Measurements from ENCODE around the gene PPM1N. TPM values are rescaled to one million over a fixed set of nuclear protein-coding genes. Genes with fewer than 3 reads are reported as not detected.

The PPM1N gene
- total and polyA plus RNA-seq, 2 of the 13 experiments (the other 11 are each of a cell fraction or from before 2014, with no cell fraction given) = 0.31 to 1.8 TPM

DNA sequence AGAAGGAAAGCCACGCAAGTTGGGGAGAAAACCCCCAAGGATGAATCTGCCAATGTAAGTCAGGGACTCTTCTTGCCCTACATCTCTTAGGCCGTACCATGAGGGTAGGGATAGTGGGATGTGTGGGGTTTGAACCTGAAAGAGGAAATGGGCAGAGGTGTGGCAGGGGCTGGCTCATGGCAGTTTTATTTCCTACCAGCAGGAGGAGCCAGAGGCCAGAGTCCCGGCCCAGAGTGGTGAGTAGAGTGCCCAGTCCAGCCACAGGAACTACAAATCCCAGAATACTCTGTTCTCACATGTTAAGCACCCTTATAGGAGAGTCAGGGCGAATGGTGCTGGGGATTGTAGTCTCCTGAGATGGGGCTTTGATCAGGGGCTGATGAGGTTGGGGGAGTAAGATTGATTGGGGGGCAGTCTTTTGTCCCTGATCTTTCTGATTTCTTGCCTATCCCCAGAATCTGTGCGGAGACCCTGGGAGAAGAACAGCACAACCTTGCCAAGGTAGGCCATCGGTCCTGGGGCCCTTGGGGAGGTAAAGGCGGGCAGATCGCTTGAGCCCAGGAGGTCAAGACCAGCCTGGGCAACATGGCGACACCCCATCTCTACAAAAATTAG lies 25.5 kb downstream of the PPM1N start (continued):
- TF ChIP-seq, protein P1, sequence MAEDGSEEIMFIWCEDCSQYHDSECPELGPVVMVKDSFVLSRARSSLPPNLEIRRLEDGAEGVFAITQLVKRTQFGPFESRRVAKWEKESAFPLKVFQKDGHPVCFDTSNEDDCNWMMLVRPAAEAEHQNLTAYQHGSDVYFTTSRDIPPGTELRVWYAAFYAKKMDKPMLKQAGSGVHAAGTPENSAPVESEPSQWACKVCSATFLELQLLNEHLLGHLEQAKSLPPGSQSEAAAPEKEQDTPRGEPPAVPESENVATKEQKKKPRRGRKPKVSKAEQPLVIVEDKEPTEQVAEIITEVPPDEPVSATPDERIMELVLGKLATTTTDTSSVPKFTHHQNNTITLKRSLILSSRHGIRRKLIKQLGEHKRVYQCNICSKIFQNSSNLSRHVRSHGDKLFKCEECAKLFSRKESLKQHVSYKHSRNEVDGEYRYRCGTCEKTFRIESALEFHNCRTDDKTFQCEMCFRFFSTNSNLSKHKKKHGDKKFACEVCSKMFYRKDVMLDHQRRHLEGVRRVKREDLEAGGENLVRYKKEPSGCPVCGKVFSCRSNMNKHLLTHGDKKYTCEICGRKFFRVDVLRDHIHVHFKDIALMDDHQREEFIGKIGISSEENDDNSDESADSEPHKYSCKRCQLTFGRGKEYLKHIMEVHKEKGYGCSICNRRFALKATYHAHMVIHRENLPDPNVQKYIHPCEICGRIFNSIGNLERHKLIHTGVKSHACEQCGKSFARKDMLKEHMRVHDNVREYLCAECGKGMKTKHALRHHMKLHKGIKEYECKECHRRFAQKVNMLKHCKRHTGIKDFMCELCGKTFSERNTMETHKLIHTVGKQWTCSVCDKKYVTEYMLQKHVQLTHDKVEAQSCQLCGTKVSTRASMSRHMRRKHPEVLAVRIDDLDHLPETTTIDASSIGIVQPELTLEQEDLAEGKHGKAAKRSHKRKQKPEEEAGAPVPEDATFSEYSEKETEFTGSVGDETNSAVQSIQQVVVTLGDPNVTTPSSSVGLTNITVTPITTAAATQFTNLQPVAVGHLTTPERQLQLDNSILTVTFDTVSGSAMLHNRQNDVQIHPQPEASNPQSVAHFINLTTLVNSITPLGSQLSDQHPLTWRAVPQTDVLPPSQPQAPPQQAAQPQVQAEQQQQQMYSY (CRISPR knock-in tag; IDR thresholded peaks at IDR 0.05) = no peak
- no peak for TF ChIP-seq DR1 (CRISPR knock-in tag; IDR thresholded peaks at IDR 0.05)
- TF ChIP-seq FLYWCH1 (CRISPR knock-in tag; IDR thresholded peaks at IDR 0.05) = no peak
- TF ChIP-seq SRSF4 (IDR thresholded peaks at IDR 0.05; ENCODE audit: low read depth, low read length, poor library complexity, severe bottlenecking) = no peak
- TF ChIP-seq MYNN (CRISPR knock-in tag; IDR thresholded peaks at IDR 0.05; ENCODE audit: low read depth) = no peak
- no peak for TF ChIP-seq RFX1 (IDR thresholded peaks at IDR 0.05)
- 0 out of 2 replicates have a peak, but pooled peaks have one; percentile 11 for TF ChIP-seq GATAD2A (CRISPR knock-in tag; IDR thresholded peaks at IDR 0.05)
- no peak for TF ChIP-seq MATR3 (CRISPR knock-in tag; IDR thresholded peaks at IDR 0.05)
- no peak for TF ChIP-seq ZNF883 (CRISPR knock-in tag; IDR thresholded peaks at IDR 0.05; ENCODE audit: not compliant biosample characterization)
- TF ChIP-seq ZNF776 (CRISPR knock-in tag; IDR thresholded peaks at IDR 0.05) = no peak
- TF ChIP-seq, protein P2, sequence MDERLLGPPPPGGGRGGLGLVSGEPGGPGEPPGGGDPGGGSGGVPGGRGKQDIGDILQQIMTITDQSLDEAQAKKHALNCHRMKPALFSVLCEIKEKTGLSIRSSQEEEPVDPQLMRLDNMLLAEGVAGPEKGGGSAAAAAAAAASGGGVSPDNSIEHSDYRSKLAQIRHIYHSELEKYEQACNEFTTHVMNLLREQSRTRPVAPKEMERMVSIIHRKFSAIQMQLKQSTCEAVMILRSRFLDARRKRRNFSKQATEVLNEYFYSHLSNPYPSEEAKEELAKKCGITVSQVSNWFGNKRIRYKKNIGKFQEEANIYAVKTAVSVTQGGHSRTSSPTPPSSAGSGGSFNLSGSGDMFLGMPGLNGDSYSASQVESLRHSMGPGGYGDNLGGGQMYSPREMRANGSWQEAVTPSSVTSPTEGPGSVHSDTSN (CRISPR knock-in tag; IDR thresholded peaks at IDR 0.05) = no peak
- no peak for TF ChIP-seq KAT8 (CRISPR knock-in tag; IDR thresholded peaks at IDR 0.05)
- TF ChIP-seq KLF9 (CRISPR knock-in tag; IDR thresholded peaks at IDR 0.05; ENCODE audit: low read depth) = no peak
- no peak for TF ChIP-seq ZNF746 (CRISPR knock-in tag; IDR thresholded peaks at IDR 0.05)
- TF ChIP-seq, protein P3, sequence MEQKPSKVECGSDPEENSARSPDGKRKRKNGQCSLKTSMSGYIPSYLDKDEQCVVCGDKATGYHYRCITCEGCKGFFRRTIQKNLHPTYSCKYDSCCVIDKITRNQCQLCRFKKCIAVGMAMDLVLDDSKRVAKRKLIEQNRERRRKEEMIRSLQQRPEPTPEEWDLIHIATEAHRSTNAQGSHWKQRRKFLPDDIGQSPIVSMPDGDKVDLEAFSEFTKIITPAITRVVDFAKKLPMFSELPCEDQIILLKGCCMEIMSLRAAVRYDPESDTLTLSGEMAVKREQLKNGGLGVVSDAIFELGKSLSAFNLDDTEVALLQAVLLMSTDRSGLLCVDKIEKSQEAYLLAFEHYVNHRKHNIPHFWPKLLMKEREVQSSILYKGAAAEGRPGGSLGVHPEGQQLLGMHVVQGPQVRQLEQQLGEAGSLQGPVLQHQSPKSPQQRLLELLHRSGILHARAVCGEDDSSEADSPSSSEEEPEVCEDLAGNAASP (CRISPR knock-in tag; IDR thresholded peaks at IDR 0.05; ENCODE audit: borderline replicate concordance) = no peak
- no peak for TF ChIP-seq ZNF317 (CRISPR knock-in tag; IDR thresholded peaks at IDR 0.05)
- no peak for TF ChIP-seq IKZF4 (CRISPR knock-in tag; IDR thresholded peaks at IDR 0.05; ENCODE audit: borderline replicate concordance, low read depth, not compliant biosample characterization)
